ENCODE results near the gene CBLN1.

Gene CBLN1

GRCh38 chr16:49280105-49280741 lies 1.4 kb downstream of the CBLN1 start:
- Histone ChIP-seq H3K4me1 (ENCODE audit: insufficient read depth, low read length, poor library complexity, severe bottlenecking) (no peaks in the 10 kb centered on the region), H2AFZ (ENCODE audit: low read length) (no peak overlapping the region), H3K9ac (ENCODE audit: low read depth, low read length, poor library complexity, severe bottlenecking) (no peak overlapping the region), H4K20me1 (ENCODE audit: insufficient read depth, low read length, poor library complexity, severe bottlenecking) (no peaks in the 10 kb centered on the region), H3K4me2 (ENCODE audit: low read depth, low read length, poor library complexity, severe bottlenecking) (no peak overlapping the region), H3F3A (ENCODE audit: low read depth) (no peaks in the 10 kb centered on the region), H3K27me3 (ENCODE audit: insufficient read depth, low read length, poor library complexity, severe bottlenecking) (no peaks in the 10 kb centered on the region), H3K9me3 (ENCODE audit: insufficient read depth, low read depth, low read length) (no peaks in the 10 kb centered on the region; the same call in 1 of the 2 replicates), H3K9me2 (replicated peaks; ENCODE audit: low read depth, low read length) (no peaks in the 10 kb centered on the region), H3K79me2 (ENCODE audit: insufficient read depth, low read length) (no peaks in the 10 kb centered on the region), H3K4me3 (ENCODE audit: low read length, poor library complexity, severe bottlenecking) (no peak overlapping the region), H3K36me3 (ENCODE audit: insufficient read depth, low read length) (no peaks in the 10 kb centered on the region)
- no peak for TF ChIP-seq CTCF (conservative IDR thresholded peaks at IDR 0.05; ENCODE audit: low read length)
- no peak for TF ChIP-seq EZH2phosphoT487 (IDR thresholded peaks at IDR 0.05; ENCODE audit: borderline replicate concordance)

DNA sequence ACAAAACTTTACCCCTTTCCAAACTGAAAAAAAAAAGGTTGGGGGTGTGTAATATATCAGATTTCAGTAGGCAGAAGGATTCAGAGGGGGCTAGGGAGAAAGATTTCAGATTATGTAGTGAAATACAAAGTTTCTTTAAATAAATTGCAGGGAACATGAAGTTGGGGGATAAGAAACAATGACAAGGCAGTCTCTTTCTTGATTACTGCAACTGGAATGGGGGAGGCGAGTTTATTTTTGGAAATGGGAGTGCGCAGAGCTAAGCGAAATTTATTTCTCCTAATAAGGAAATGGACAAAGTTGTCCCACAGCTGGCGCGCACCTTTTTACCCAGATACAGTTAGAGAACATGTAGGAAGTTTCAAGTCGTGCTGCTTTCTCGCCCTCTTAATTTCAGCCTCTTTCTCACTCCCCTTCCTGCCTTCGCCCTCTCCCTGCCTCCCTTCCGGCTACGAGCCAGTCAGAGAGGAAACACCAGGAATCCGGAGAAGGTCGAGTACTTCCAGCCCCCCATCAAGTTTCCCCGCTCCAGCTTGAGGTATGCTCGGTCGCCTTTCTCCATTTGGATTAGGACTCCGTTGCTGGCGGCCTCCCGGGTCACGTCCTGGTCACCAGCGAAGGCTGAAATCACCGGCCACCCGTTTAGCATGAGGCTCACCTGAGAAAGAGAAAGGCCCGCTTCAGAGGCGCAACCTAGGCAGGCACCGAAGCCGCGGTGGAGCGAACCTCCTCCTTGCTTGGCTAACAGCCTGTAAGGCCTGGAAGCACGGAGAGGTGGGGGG lies 2.5 kb downstream of the CBLN1 start:
- Histone ChIP-seq H3F3A (ENCODE audit: low read depth) (no peaks in the 10 kb centered on the region), H3K79me2 (ENCODE audit: insufficient read depth, low read length) (no peaks in the 10 kb centered on the region), H3K4me3 (ENCODE audit: low read length, poor library complexity, severe bottlenecking) (no peak overlapping the region), H3K4me1 (ENCODE audit: insufficient read depth, low read length, poor library complexity, severe bottlenecking) (no peaks in the 10 kb centered on the region), H3K9ac (ENCODE audit: low read depth, low read length, poor library complexity, severe bottlenecking) (no peak overlapping the region), H3K9me3 (ENCODE audit: insufficient read depth, low read depth, low read length) (no peaks in the 10 kb centered on the region; the same call in 1 of the 2 replicates), H4K20me1 (ENCODE audit: insufficient read depth, low read length, poor library complexity, severe bottlenecking) (no peaks in the 10 kb centered on the region), H3K4me2 (ENCODE audit: low read depth, low read length, poor library complexity, severe bottlenecking) (no peak overlapping the region), H3K27me3 (ENCODE audit: insufficient read depth, low read length, poor library complexity, severe bottlenecking) (no peaks in the 10 kb centered on the region), H3K9me2 (replicated peaks; ENCODE audit: low read depth, low read length) (no peaks in the 10 kb centered on the region), H2AFZ (ENCODE audit: low read length) (no peak overlapping the region), H3K36me3 (ENCODE audit: insufficient read depth, low read length) (no peaks in the 10 kb centered on the region)
- no peak for TF ChIP-seq CTCF (conservative IDR thresholded peaks at IDR 0.05; ENCODE audit: low read length)
- TF ChIP-seq EZH2phosphoT487 (IDR thresholded peaks at IDR 0.05; ENCODE audit: borderline replicate concordance), result no peak

DNA sequence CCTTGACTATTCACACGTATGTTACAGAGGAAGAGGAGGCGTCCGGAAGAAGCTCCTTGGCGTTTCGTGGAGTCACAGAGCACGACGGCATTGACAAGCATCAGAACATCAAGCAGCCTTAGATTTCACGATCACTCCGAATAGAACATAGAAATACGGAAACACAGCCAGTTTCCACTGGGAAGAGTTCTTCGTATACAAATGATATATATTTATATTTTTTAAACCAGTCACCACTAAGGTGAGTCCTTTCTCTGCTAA lies 3.1 kb downstream of the CBLN1 start:
- Histone ChIP-seq H3K36me3 (ENCODE audit: insufficient read depth, low read length) (no peaks in the 10 kb centered on the region), H3K4me3 (ENCODE audit: low read length, poor library complexity, severe bottlenecking) (no peak overlapping the region), H3K9me3 (ENCODE audit: insufficient read depth, low read depth, low read length) (no peaks in the 10 kb centered on the region; the same call in 1 of the 2 replicates), H3K4me1 (ENCODE audit: insufficient read depth, low read length, poor library complexity, severe bottlenecking) (no peaks in the 10 kb centered on the region), H3K4me2 (ENCODE audit: low read depth, low read length, poor library complexity, severe bottlenecking) (no peak overlapping the region), H3K79me2 (ENCODE audit: insufficient read depth, low read length) (no peaks in the 10 kb centered on the region), H4K20me1 (ENCODE audit: insufficient read depth, low read length, poor library complexity, severe bottlenecking) (no peaks in the 10 kb centered on the region), H3K27me3 (ENCODE audit: insufficient read depth, low read length, poor library complexity, severe bottlenecking) (no peaks in the 10 kb centered on the region), H3F3A (ENCODE audit: low read depth) (no peaks in the 10 kb centered on the region), H2AFZ (ENCODE audit: low read length) (no peak overlapping the region), H3K9ac (ENCODE audit: low read depth, low read length, poor library complexity, severe bottlenecking) (no peak overlapping the region), H3K9me2 (replicated peaks; ENCODE audit: low read depth, low read length) (no peaks in the 10 kb centered on the region)
- no peak for TF ChIP-seq CTCF (conservative IDR thresholded peaks at IDR 0.05; ENCODE audit: low read length)
- no peak for TF ChIP-seq EZH2phosphoT487 (IDR thresholded peaks at IDR 0.05; ENCODE audit: borderline replicate concordance)

Data from Loucy (cell line).